ENCODE results near the gene ASPSCR1. TPM values are rescaled to one million over a fixed set of nuclear protein-coding genes. Genes with fewer than 3 reads are reported as not detected.

Gene ASPSCR1
- total and polyA plus RNA-seq, 2 of the 8 experiments (the other 6 are each of a cell fraction or from before 2014, with no cell fraction given), result 33.3 to 43.7 TPM

- TF ChIP-seq SIN3A (conservative IDR thresholded peaks at IDR 0.05 in 1 of 2, IDR thresholded peaks at IDR 0.05 in 1 of 2; ENCODE audit: low read depth in 1 of 2, low read length in 2 of 2) (no peak), CHD2 (IDR thresholded peaks at IDR 0.05; ENCODE audit: low read length) (no peak)
These were observed 36.4 kb downstream of the ASPSCR1 start (continued) for GRCh38 chr17:82013772-82014321.
